Panc1 (cell line): ENCODE results near the gene GAS7.

Experiments
- CTCF ChIP-seq: fragments of 450-650 bp; IDR thresholded peaks from 2 replicates; pipeline ENCODE4 v1.5.1; 2017; ENCODE audit warnings: mild to moderate bottlenecking
- POLR2AphosphoS5 ChIP-seq: IDR thresholded peaks from 2 replicates; pipeline ENCODE4 v1.6.1; 2012; ENCODE audit warnings: mild to moderate bottlenecking, low read depth, low read length, moderate library complexity
- REST ChIP-seq, 2 experiments: IDR thresholded peaks; 2 replicates each; pipeline ENCODE4 v1.6.1; 2011 to 2012; ENCODE audit warnings: low read depth in 2 of 2, control low read depth in 1 of 2, low read length in 1 of 2, mild to moderate bottlenecking in 1 of 2, moderate library complexity in 1 of 2; ENCODE audit not compliant: insufficient read depth in 1 of 2
- SIN3A ChIP-seq: IDR thresholded peaks from 2 replicates; pipeline ENCODE4 v1.6.1; 2012; ENCODE audit warnings: low read depth, mild to moderate bottlenecking, low read length, moderate library complexity, borderline replicate concordance; ENCODE audit not compliant: insufficient read depth

- no peak for TF ChIP-seq CTCF
- TF ChIP-seq POLR2AphosphoS5 = no peak
- TF ChIP-seq REST (IDR thresholded peaks at IDR 0.05; ENCODE audit: insufficient read depth in 1 of 2, low read depth in 2 of 2, low read length in 1 of 2) = no peak
- no peak for TF ChIP-seq SIN3A
Observed at GRCh38 chr17:10161386-10161785, 37.0 kb downstream of the GAS7 start.
